Measurements from ENCODE around the gene ZNF678. TPM values are rescaled to one million over a fixed set of nuclear protein-coding genes. Genes with fewer than 3 reads are reported as not detected.
"Not testable (repeated sequence)": the region's sequence is repeated elsewhere in the genome, so short reads cannot be mapped to it uniquely, and the experiment has no call there.

ZNF678 gene
- total RNA-seq, 1 donor from 2014 or later, result 9.7 TPM

DNA sequence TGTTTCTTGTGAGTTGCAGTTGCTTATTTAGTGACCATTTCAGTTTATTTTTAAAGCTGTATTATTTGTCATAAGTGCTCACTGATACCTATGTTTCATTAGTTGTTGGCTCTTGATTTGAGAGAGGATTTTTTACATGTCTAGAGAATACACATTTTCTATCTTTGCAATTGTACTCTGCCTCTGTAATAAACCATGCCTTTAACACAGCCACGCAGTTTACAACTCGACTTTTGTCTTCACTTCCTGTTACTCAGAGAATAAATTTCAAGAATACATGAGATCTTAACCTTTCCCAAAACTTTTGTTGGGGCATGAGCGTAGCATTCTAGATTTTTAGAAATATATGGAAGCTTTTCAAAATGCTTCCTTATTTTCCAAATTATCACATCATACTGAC, 14.9 kb upstream of the ZNF678 start:
- intact Hi-C loops (cut with DNase I), result no loop called here
- no peak for ATAC-seq
- no peak for DNase-seq (ENCODE audit: low spot score)

DNA sequence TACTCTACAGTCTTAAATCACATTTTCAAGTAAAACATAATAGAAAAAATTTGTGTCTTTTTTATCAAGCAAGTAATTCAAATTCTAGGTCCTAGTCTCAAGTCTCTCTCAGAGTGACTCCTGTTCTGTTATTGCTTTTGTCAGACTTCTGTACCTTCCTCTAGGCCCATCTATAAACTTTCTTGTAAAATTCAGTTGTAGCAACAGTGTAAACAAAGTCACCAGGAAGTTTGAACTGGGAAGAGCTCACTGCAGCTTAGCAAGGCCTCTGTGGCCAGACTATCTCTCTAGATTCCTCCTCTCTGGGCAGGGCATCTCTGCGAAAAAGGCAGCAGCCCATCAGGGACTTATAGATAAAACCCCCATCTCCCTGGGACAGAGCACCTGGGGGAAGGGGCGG, 13.5 kb upstream of the ZNF678 start:
- DNase-seq (ENCODE audit: low spot score) (no peak), ATAC-seq (no peak)
- intact Hi-C loops (cut with DNase I), result no loop called here

DNA sequence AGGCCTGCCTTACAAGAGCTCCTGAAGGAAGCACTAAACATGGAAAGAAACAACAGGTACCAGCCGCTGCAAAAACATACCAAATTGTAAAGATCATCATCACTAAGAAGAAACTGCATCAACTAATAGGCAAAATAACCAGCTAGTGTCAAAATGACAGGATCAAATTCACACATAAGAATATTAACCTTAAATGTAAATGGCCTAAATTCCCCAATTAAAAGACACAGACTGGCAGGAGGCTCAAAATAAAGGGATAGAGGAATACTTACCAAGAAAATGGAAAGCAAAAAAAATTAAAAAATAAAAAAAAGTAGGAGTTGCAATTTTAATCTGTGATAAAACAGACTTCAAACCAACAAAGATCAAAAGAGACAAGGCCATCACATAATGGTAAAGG, 11.5 kb upstream of the ZNF678 start:
- DNase-seq (ENCODE audit: low spot score); intact Hi-C loops (cut with DNase I); ATAC-seq: not testable (repeated sequence)

DNA sequence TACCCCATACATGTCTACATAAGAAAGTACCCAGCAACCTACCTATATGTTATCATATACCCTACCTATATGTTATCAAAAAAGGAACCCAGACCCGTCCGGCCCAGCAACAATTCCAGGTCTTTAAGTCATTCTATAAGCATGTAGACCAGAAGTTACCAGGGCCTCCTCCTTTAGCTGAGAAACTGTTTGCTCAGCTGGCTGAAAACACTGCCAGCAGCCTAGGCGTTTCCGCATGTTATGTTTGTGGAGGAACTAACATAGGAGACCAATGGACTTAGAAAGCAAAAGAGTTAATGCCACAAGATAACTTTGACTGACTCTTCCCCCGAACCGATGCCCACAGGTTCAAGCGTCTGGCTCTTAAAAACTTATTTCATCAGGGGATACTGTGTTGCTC, 7.1 kb upstream of the ZNF678 start:
- intact Hi-C loops (cut with DNase I), result no loop called here
- ATAC-seq (no peak), DNase-seq (ENCODE audit: low spot score) (no peak)

GRCh38 chr1:227557962-227558725, 5.2 kb upstream of the ZNF678 start:
- intact Hi-C loops (cut with DNase I), result no loop called here
- ATAC-seq (no peak), DNase-seq (ENCODE audit: low spot score) (no peak)

DNA sequence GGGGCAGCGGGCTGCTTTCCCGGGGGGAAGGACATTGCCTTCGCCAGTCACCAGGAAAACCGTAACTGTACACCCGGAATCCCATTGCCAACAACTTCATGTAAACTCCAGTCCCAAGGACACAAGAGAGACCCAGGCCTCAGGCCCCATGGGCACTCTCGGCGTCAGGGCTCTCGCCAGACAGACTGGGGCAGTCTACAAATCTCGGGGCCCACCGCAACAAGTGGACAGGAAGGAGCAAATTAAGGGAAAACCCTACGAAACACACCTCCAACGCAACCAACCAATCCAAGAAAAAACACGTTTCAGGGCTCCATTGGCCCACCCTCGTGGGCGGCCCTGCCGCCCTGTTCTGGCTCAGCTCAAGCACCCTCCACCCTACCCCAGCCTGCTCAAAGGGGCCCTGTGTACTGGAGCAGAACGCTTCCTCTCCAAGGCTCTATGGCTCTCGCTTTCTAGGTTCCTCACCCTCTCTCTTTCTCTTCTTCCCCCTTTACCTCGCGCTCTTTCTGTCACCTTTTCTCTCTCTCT, 4.6 kb upstream of the ZNF678 start:
- DNase-seq (ENCODE audit: low spot score), result no peak
- intact Hi-C loops (cut with DNase I), result no loop called here
- peak; percentile 57 for ATAC-seq

DNA sequence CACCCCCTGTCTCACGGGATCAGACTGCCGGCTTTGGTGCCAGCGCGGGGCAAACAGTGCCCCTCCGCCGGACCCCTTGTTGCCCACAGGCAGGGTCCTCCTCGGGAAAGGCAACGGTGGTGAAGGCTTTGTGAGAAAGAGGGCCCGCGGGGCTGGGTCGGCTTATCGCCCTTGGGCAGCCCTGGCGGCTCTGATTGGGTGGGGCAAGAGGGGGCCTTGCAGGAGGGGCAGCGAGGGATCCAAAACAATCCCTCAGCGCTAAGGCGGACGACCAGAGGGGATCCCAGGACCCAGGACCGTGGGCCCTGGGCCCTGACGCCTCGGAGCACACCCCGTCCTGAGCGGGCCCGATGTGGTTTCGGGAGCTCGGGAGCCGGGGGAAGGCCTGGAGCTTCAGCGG, 3.9 kb upstream of the ZNF678 start:
- ATAC-seq (no peak), DNase-seq (ENCODE audit: low spot score) (no peak)
- intact Hi-C loops (cut with DNase I), result no loop called here

GRCh38 chr1:227559926-227560325, 3.4 kb upstream of the ZNF678 start:
- intact Hi-C loops (cut with DNase I), result no loop called here
- DNase-seq (ENCODE audit: low spot score), result no peak
- ATAC-seq, result no peak

GRCh38 chr1:227560393-227561173, 2.8 kb upstream of the ZNF678 start:
- intact Hi-C loops (cut with DNase I), result no loop called here
- ATAC-seq, result no peak
- DNase-seq (ENCODE audit: low spot score), result no peak

DNA sequence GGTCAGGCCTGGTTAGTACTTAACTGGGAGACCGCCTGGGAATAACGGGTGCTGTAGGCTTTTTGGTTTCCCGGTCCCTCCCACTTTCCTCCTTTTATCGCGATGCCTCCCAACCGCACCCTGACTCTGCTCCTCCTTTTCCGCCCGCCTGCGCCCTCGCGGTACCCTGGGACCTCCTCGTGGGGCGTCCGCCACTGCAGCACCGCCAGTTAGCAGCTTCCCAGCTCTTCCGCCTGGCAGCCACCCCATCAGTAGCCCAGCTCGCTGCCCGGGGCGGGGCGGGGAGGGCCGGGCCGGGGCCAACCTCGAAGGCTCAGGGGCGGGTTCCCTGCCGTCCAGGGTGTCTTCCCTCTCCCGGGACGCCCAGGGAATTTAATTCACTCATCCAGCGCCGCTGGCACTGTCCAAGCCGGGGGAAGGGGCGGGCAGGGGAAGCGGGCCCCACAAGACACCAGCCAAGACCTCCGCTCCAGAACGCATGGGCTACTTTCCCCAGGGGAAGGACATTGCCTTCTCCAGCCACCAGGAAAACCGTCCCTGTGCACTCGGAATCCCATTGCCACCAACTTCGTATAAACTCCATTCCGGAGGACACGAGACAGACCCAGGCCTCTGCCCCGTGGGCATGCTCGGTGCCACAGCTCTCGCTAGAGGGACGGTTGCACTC, 2.0 kb upstream of the ZNF678 start:
- intact Hi-C loops (cut with DNase I), result no loop called here
- ATAC-seq, result peak; percentile 11
- no peak for DNase-seq (ENCODE audit: low spot score)

GRCh38 chr1:227562037-227562436, 1.3 kb upstream of the ZNF678 start:
- intact Hi-C loops (cut with DNase I), result no loop called here
- no peak for ATAC-seq
- DNase-seq (ENCODE audit: low spot score), result no peak

DNA sequence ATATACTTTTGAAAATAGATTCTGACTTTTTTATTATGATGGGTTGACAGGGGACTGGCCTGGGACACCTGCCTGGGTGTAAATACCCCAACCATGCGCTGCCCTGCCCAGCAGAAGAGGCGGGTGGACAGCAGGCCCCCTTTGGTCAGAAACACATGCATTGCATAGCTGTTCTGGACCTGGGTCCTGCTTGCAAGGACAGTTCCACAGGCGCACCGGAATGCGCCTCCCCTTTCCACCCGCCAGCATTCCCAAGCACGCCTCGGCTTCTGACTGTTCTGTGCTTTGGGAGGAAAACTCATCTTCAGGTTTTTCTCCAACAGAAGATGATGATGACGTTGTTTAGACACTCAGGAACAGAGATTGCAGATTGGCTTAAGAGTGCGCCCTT, 428 bp upstream of the ZNF678 start:
- intact Hi-C loops (cut with DNase I), result no loop called here
- DNase-seq (ENCODE audit: low spot score) (no peak), ATAC-seq (no peak)

GRCh38 chr1:227567256-227567655, 3.9 kb downstream of the ZNF678 start:
- ATAC-seq (no peak), DNase-seq (ENCODE audit: low spot score) (no peak)
- intact Hi-C loops (cut with DNase I), result no loop called here

DNA sequence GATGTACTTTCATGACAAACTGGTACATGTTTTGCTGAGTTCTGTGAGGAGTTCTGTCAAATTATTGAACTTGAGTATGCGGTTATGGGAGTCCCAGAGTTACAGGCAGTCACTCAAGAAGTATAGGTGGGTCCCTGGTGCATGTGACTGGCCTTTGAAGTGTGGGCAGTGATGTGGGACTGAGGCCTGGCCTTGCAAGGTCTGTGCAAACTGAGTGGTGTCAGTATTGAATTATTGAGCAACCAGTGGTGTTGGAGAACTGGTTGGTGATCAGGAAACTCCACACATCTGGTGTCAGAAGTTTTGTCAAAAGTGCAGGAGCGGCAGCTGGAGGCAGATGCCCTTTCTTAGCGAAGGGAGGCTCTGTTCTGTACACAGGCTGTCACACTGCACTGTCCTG, 5.2 kb downstream of the ZNF678 start:
- DNase-seq (ENCODE audit: low spot score), result no peak
- ATAC-seq, result no peak
- intact Hi-C loops (cut with DNase I), result no loop called here

GRCh38 chr1:227572752-227573151, 9.4 kb downstream of the ZNF678 start:
- no peak for DNase-seq (ENCODE audit: low spot score)
- intact Hi-C loops (cut with DNase I), result no loop called here
- no peak for ATAC-seq

- DNase-seq (ENCODE audit: low spot score) (no peak), ATAC-seq (no peak)
- intact Hi-C loops (cut with DNase I), result no loop called here
Measured at GRCh38 chr1:227574926-227575325, 11.6 kb downstream of the ZNF678 start.

- ATAC-seq (no peak), DNase-seq (ENCODE audit: low spot score) (no peak)
- intact Hi-C loops (cut with DNase I), result no loop called here
Measured at GRCh38 chr1:227576189-227576588, 12.8 kb downstream of the ZNF678 start.

- DNase-seq (ENCODE audit: low spot score) (no peak), ATAC-seq (no peak)
- intact Hi-C loops (cut with DNase I), result no loop called here
Measured at GRCh38 chr1:227577500-227577899, 14.1 kb downstream of the ZNF678 start.

GRCh38 chr1:227583354-227583753, 20.0 kb downstream of the ZNF678 start:
- intact Hi-C loops (cut with DNase I), result no loop called here
- no peak for ATAC-seq
- no peak for DNase-seq (ENCODE audit: low spot score)

GRCh38 chr1:227586733-227587132, 23.4 kb downstream of the ZNF678 start:
- no peak for DNase-seq (ENCODE audit: low spot score)
- ATAC-seq, result no peak
- intact Hi-C loops (cut with DNase I), result no loop called here
